ENCODE results near the gene SMAD4. TPM values are rescaled to one million over a fixed set of nuclear protein-coding genes. Genes with fewer than 3 reads are reported as not detected.

The SMAD4 gene
- total RNA-seq, 1 experiment from 2014 or later = 61.3 TPM

GRCh38 chr18:51123936-51124486, 94.0 kb downstream of the SMAD4 start:
- ChIA-PET CTCF (no interaction called here), POLR2A (no interaction called here)
- in situ Hi-C loops (cut with HindIII; ENCODE audit: low pct_unique_long_range_greater_than_20kb, low sequenced_read_pairs) = no loop called here
- TF ChIP-seq POLR2AphosphoS5 (IDR thresholded peaks at IDR 0.05; ENCODE audit: low read depth, low read length) (no peak), TCF7L2 (IDR thresholded peaks at IDR 0.05; ENCODE audit: low read depth, low read length) (no peak), REST (IDR thresholded peaks at IDR 0.05; ENCODE audit: insufficient read depth in 1 of 2, low read depth in 2 of 2, low read length in 1 of 2) (no peak), CTCF (IDR thresholded peaks at IDR 0.05) (no peak), SIN3A (IDR thresholded peaks at IDR 0.05; ENCODE audit: borderline replicate concordance, insufficient read depth, low read depth, low read length) (no peak)
- ATAC-seq = no peak
- intact Hi-C loops (cut with micrococcal nuclease; ENCODE audit: unreplicated experiment) = no loop called here
- Histone ChIP-seq H3K27me3 (ENCODE audit: control insufficient read depth, insufficient read depth, low read length) (no peaks in the 10 kb centered on the region), H3K4me1 (ENCODE audit: control insufficient read depth, insufficient read depth, low read length) (no peaks in the 10 kb centered on the region), H3K4me3 (ENCODE audit: low read depth in 2 of 2, low read length in 2 of 2) (no peak overlapping the region), H3K27ac (ENCODE audit: low read length) (no peak overlapping the region), H3K36me3 (ENCODE audit: control insufficient read depth, insufficient read depth, low read length) (no peaks in the 10 kb centered on the region), H3K9me3 (ENCODE audit: control insufficient read depth, insufficient read depth, low read depth, low read length) (no peaks in the 10 kb centered on the region)
- no TSS peak for BruUV-seq (replicated peaks)
- no peak for DNase-seq (ENCODE audit: low read depth, low spot score)

GRCh38 chr18:51125976-51126375, 96.0 kb downstream of the SMAD4 start:
- BruUV-seq (replicated peaks) = no TSS peak
- in situ Hi-C loops (cut with HindIII; ENCODE audit: low pct_unique_long_range_greater_than_20kb, low sequenced_read_pairs) (no loop called here), intact Hi-C loops (cut with micrococcal nuclease; ENCODE audit: unreplicated experiment) (no loop called here)
- ATAC-seq (no peak), DNase-seq (ENCODE audit: low read depth, low spot score) (no peak)
- H3K36me3 ChIP-seq (ENCODE audit: control insufficient read depth, insufficient read depth, low read length) = no peaks in the 10 kb centered on the region
- TF ChIP-seq POLR2AphosphoS5 (IDR thresholded peaks at IDR 0.05; ENCODE audit: low read depth, low read length) (no peak), CTCF (IDR thresholded peaks at IDR 0.05) (no peak), TCF7L2 (IDR thresholded peaks at IDR 0.05; ENCODE audit: low read depth, low read length) (no peak), SIN3A (IDR thresholded peaks at IDR 0.05; ENCODE audit: borderline replicate concordance, insufficient read depth, low read depth, low read length) (no peak), REST (IDR thresholded peaks at IDR 0.05; ENCODE audit: insufficient read depth in 1 of 2, low read depth in 2 of 2, low read length in 1 of 2) (no peak)
- H3K27ac ChIP-seq (ENCODE audit: low read length) = no peak overlapping the region
- H3K4me1 ChIP-seq (ENCODE audit: control insufficient read depth, insufficient read depth, low read length) = no peaks in the 10 kb centered on the region
- H3K27me3 ChIP-seq (ENCODE audit: control insufficient read depth, insufficient read depth, low read length) = no peaks in the 10 kb centered on the region
- no peaks in the 10 kb centered on the region for H3K9me3 ChIP-seq (ENCODE audit: control insufficient read depth, insufficient read depth, low read depth, low read length)
- POLR2A ChIA-PET = no interaction called here
- no peak overlapping the region for H3K4me3 ChIP-seq (ENCODE audit: low read depth in 2 of 2, low read length in 2 of 2)
- CTCF ChIA-PET = no interaction called here
